Sigmoid colon (tissue), 4 donors: Measurements from ENCODE around the gene MED4.

Experiments used
- POLR2A ChIP-seq, 2 donors: fragments of 450-650 bp; IDR thresholded peaks; one replicate each; pipeline ENCODE4 v1.6.1; 2016; ENCODE audit warnings: antibody characterized with exemption in 2 of 2, mild to moderate bottlenecking in 2 of 2, moderate library complexity in 2 of 2
- POLR2AphosphoS5 ChIP-seq, 4 donors: sonication (generic); formaldehyde crosslinking; IDR thresholded peaks; one replicate each; pipeline ENCODE4 v1.6.1; 2017; ENCODE audit warnings: antibody characterized with exemption in 4 of 4
- TF ChIP-seq, protein P1 (sequence below), 4 experiments: fragments of 450-650 bp in 3 of 4; fragments of 200-600 bp in 1 of 4; IDR thresholded peaks; one replicate each; pipeline ENCODE4 v1.5.1; 2016 to 2019; ENCODE audit warnings: antibody characterized with exemption in 4 of 4, mild to moderate bottlenecking in 3 of 4, moderate library complexity in 2 of 4

DNA sequence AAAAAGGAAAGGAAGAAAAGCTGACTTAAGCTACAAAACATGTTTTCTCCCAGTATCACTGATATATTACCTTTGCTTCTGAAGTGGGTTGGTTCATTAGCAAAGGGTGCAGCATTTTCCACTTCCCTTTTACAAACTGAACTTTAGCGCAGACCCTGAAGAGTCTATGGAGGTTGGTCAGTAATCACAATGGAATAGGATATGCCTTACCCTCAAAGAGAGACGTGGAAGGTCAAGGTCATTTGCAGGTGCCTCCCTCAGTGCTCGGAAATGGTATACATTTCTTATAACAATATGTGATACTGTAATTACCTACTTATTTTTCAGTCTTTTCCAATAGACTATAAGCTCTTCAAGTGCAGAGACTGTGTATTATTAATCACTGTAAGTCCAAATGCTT is 21.9 kb upstream of the MED4 start:
- TF ChIP-seq POLR2AphosphoS5 (IDR thresholded peaks at IDR 0.05) = no peak
- TF ChIP-seq, protein P1, sequence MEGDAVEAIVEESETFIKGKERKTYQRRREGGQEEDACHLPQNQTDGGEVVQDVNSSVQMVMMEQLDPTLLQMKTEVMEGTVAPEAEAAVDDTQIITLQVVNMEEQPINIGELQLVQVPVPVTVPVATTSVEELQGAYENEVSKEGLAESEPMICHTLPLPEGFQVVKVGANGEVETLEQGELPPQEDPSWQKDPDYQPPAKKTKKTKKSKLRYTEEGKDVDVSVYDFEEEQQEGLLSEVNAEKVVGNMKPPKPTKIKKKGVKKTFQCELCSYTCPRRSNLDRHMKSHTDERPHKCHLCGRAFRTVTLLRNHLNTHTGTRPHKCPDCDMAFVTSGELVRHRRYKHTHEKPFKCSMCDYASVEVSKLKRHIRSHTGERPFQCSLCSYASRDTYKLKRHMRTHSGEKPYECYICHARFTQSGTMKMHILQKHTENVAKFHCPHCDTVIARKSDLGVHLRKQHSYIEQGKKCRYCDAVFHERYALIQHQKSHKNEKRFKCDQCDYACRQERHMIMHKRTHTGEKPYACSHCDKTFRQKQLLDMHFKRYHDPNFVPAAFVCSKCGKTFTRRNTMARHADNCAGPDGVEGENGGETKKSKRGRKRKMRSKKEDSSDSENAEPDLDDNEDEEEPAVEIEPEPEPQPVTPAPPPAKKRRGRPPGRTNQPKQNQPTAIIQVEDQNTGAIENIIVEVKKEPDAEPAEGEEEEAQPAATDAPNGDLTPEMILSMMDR (IDR thresholded peaks at IDR 0.05) = no peak
- TF ChIP-seq POLR2A (IDR thresholded peaks at IDR 0.05) = no peak
